A549 (cell line): ENCODE data around the gene ZNF697.

Source experiments
- BHLHE40 ChIP-seq: IDR thresholded peaks from 2 replicates; pipeline ENCODE4 v1.6.1; 2012; ENCODE audit warnings: low read depth, low read length, inconsistent platforms
- CBX2 ChIP-seq: fragments of 200-600 bp; sonication (generic); IDR thresholded peaks from 2 replicates; pipeline ENCODE4 v1.6.1; 2016; ENCODE audit warnings: low read depth, mild to moderate bottlenecking, borderline replicate concordance
- EP300 ChIP-seq, 2 experiments: fragments of >200 bp; sonication (Bioruptor Twin); formaldehyde crosslinking; IDR thresholded peaks; 2 replicates in 1 of 2; 3 replicates in 1 of 2; pipeline ENCODE4 v1.6.1; 2016 to 2017
- FOXS1 ChIP-seq: fragments of 250-450 bp; sonication (Bioruptor Pico); IDR thresholded peaks from 2 replicates; pipeline ENCODE4 v1.5.0; 2020; ENCODE audit warnings: mild to moderate bottlenecking, moderate library complexity
- POLR2A ChIP-seq: IDR thresholded peaks from 2 replicates; pipeline ENCODE4 v1.6.1; 2012; ENCODE audit warnings: mild to moderate bottlenecking, low read length
- RAD21 ChIP-seq, 2 experiments: fragments of >200 bp in 1 of 2; sonication (Bioruptor Twin) in 1 of 2; formaldehyde crosslinking in 1 of 2; IDR thresholded peaks in 1 of 2; conservative IDR thresholded peaks in 1 of 2; 2 replicates in 1 of 2; 3 replicates in 1 of 2; pipeline ENCODE4 v1.6.1; 2012 to 2018; ENCODE audit warnings: inconsistent platforms in 1 of 2
- ZNF302 ChIP-seq: fragments of 250-450 bp; sonication (Bioruptor Pico); IDR thresholded peaks from 2 replicates; pipeline ENCODE4 v1.9.0; 2021; ENCODE audit warnings: inconsistent platforms, mild to moderate bottlenecking, moderate library complexity
- TF ChIP-seq, protein P1 (sequence below): fragments of >200 bp; sonication (Bioruptor Twin); formaldehyde crosslinking; IDR thresholded peaks from 3 replicates; pipeline ENCODE4 v1.5.1; 2016
- TF ChIP-seq, protein P2 (sequence below): IDR thresholded peaks from 2 replicates; pipeline ENCODE4 v1.6.1; 2012

DNA sequence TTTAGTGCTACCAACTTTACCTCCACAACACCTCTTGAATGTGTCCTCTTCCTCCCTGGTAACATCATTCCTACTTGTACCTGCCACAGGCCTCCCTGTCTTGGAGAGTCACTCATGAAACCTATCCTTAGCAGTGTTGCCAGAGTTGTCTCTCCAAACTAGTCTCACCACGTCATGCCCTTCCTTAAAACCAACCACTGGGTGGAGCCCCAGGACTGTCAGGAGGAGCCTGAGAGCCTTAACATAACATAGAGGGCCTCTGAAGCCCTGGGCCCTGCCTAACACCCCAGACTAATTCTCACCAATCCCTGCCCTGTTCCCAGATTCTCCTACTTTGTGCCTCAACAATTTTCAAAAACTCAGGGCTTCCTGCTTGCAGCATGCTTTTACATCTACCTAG lies 65.3 kb downstream of the ZNF697 start:
- TF ChIP-seq FOXS1 (CRISPR knock-in tag), result no peak
- TF ChIP-seq, protein P1, sequence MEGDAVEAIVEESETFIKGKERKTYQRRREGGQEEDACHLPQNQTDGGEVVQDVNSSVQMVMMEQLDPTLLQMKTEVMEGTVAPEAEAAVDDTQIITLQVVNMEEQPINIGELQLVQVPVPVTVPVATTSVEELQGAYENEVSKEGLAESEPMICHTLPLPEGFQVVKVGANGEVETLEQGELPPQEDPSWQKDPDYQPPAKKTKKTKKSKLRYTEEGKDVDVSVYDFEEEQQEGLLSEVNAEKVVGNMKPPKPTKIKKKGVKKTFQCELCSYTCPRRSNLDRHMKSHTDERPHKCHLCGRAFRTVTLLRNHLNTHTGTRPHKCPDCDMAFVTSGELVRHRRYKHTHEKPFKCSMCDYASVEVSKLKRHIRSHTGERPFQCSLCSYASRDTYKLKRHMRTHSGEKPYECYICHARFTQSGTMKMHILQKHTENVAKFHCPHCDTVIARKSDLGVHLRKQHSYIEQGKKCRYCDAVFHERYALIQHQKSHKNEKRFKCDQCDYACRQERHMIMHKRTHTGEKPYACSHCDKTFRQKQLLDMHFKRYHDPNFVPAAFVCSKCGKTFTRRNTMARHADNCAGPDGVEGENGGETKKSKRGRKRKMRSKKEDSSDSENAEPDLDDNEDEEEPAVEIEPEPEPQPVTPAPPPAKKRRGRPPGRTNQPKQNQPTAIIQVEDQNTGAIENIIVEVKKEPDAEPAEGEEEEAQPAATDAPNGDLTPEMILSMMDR, result peak; percentile 36
- TF ChIP-seq, protein P2, sequence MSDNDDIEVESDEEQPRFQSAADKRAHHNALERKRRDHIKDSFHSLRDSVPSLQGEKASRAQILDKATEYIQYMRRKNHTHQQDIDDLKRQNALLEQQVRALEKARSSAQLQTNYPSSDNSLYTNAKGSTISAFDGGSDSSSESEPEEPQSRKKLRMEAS, result no peak
- no peak for TF ChIP-seq EP300 (IDR thresholded peaks at IDR 0.05)
- no peak for TF ChIP-seq ZNF302 (CRISPR knock-in tag)
- no peak for TF ChIP-seq BHLHE40
- TF ChIP-seq CBX2, result no peak
- peak; percentile 46 to 56 for TF ChIP-seq RAD21 (conservative IDR thresholded peaks at IDR 0.05 in 1 of 2, IDR thresholded peaks at IDR 0.05 in 1 of 2)
- TF ChIP-seq POLR2A, result no peak
